Hepatocyte (in vitro differentiated cells): ENCODE results near the gene CACNG5.

ENCODE experiments used
- EZH2 ChIP-seq: fragments of 200-600 bp; sonication (generic); IDR thresholded peaks from 2 replicates; pipeline ENCODE4 v1.6.1; 2016; ENCODE audit warnings: antibody characterized with exemption, mild to moderate bottlenecking, borderline replicate concordance
- EZH2phosphoT487 ChIP-seq: fragments of 200-600 bp; sonication (generic); IDR thresholded peaks from one replicate; pipeline ENCODE4 v1.6.1; 2018; ENCODE audit warnings: antibody characterized with exemption, mild to moderate bottlenecking, low read depth, moderate library complexity; ENCODE audit not compliant: unreplicated experiment, severe bottlenecking
- TF ChIP-seq, protein P1 (sequence below): fragments of 200-600 bp; sonication (generic); IDR thresholded peaks from 2 replicates; pipeline ENCODE4 v1.5.1; 2016; ENCODE audit warnings: antibody characterized with exemption, mild to moderate bottlenecking; ENCODE audit not compliant: poor library complexity

DNA sequence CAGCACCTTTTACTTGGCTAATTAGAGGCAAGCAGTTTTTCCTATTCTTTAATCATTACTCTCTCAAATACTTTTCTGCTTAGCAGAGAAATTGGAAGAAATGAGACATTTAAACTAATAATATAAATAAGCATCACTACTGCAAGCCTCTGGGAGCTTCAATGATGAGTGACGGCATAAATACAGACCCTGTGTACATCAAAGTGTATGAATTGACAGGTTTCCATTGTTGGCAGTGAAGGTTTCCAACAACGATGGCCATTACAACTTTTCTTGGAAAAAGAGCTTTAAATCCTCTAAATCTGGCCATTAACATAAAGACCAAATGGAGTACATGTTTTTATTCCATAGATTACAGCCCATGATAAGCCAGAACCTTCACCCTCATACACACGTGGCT is 39.4 kb upstream of the CACNG5 start:
- TF ChIP-seq, protein P1, sequence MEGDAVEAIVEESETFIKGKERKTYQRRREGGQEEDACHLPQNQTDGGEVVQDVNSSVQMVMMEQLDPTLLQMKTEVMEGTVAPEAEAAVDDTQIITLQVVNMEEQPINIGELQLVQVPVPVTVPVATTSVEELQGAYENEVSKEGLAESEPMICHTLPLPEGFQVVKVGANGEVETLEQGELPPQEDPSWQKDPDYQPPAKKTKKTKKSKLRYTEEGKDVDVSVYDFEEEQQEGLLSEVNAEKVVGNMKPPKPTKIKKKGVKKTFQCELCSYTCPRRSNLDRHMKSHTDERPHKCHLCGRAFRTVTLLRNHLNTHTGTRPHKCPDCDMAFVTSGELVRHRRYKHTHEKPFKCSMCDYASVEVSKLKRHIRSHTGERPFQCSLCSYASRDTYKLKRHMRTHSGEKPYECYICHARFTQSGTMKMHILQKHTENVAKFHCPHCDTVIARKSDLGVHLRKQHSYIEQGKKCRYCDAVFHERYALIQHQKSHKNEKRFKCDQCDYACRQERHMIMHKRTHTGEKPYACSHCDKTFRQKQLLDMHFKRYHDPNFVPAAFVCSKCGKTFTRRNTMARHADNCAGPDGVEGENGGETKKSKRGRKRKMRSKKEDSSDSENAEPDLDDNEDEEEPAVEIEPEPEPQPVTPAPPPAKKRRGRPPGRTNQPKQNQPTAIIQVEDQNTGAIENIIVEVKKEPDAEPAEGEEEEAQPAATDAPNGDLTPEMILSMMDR = no peak
- TF ChIP-seq EZH2 = no peak
- no peak for TF ChIP-seq EZH2phosphoT487
